NT2/D1 (cell line): ENCODE measurements around the gene ZNF440.

Source experiments
- SUZ12 ChIP-seq: IDR thresholded peaks from 2 replicates; pipeline ENCODE4 v1.6.1; 2011; ENCODE audit not compliant: insufficient read length, insufficient read depth; ENCODE audit errors: extremely low read depth
- YY1 ChIP-seq: IDR thresholded peaks from 2 replicates; pipeline ENCODE4 v1.6.1; 2011; ENCODE audit not compliant: insufficient read length, insufficient read depth

- TF ChIP-seq YY1 = no peak
- TF ChIP-seq SUZ12 = no peak
Observed at GRCh38 chr19:11848594-11849469, 34.8 kb downstream of the ZNF440 start, which contains the start of gene ZNF439.
